GM12891 (cell line): Measurements from ENCODE around the gene SMIM30.
A peak's percentile ranks its signal among the peaks of the same experiment; 100 is the strongest.

Experiments
- DNase-seq: peaks from one replicate; pipeline ENCODE4 v3.0.0; 2011; ENCODE audit warnings: low spot score; ENCODE audit not compliant: insufficient read length
- FAIRE-seq: peaks from 2 replicates; lab custom pipeline; 2011; peaks lifted over from hg19 to GRCh38; lab: Jason Lieb, UNC
- PAX5 ChIP-seq: IDR thresholded peaks from 2 replicates; pipeline ENCODE4 v1.6.1; 2011; ENCODE audit warnings: low read length, moderate library complexity, mild to moderate bottlenecking; ENCODE audit not compliant: insufficient read depth, severe bottlenecking
- POLR2A ChIP-seq: IDR thresholded peaks from 2 replicates; pipeline ENCODE4 v1.6.1; 2011; ENCODE audit warnings: low read depth, low read length, control low read depth
- POLR2AphosphoS5 ChIP-seq: IDR thresholded peaks from 2 replicates; pipeline ENCODE4 v1.6.1; 2011; ENCODE audit warnings: low read depth, low read length, control low read depth
- POU2F2 ChIP-seq: IDR thresholded peaks from 2 replicates; pipeline ENCODE4 v1.6.1; 2011; ENCODE audit warnings: low read depth, mild to moderate bottlenecking, control low read depth, low read length, moderate library complexity
- SPI1 ChIP-seq: IDR thresholded peaks from 2 replicates; pipeline ENCODE4 v1.6.1; 2011; ENCODE audit warnings: low read depth, low read length, control low read depth
- TAF1 ChIP-seq: IDR thresholded peaks from 2 replicates; pipeline ENCODE4 v1.6.1; 2011; ENCODE audit warnings: low read depth, low read length, control low read depth

SMIM30 gene

GRCh38 chr7:113109718-113110117 is 8.6 kb downstream of the SMIM30 start:
- TF ChIP-seq POLR2AphosphoS5: no peak
- DNase-seq (no peak), FAIRE-seq (no peak)

- FAIRE-seq (no peak), DNase-seq (no peak)
- TF ChIP-seq SPI1 (no peak), TAF1 (no peak), PAX5 (no peak), POU2F2 (no peak), POLR2AphosphoS5 (no peak), POLR2A (no peak)
Measured at GRCh38 chr7:113100121-113100603, 18.2 kb downstream of the SMIM30 start.

DNA sequence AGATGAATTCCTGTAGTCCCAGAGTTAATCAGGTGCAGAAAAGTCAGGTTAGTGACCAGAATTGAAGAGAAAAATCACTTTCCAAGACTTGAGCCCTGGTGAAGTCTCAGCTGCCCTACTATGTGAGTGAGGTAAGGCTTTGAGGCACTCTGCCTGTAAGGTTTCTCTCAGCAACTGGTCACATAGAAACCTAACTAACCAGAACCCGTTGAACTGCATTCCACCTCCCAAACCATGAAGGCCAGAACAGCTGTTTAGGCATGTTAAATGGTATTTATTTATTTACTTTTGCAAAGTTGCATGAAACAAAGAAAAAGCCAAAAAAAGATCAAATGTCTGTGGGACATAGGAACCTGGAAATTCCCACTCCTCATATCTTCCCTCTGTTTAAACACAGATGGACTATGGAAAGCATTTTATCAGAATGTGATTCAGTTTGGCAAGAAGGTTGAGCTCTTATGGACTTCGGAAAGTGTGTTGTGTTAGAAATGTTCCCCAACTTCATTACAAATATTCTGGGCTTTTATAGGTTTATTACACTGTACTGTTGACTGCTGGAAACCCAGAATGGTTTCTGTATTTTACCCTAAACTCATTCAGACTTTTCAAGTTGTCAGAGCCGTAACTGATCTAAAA is 19.0 kb downstream of the SMIM30 start:
- DNase-seq: no peak
- no peak for FAIRE-seq
- no peak for TF ChIP-seq TAF1
- no peak for TF ChIP-seq POU2F2
- TF ChIP-seq POLR2AphosphoS5: no peak
- TF ChIP-seq SPI1: no peak
- no peak for TF ChIP-seq PAX5
- no peak for TF ChIP-seq POLR2A

DNA sequence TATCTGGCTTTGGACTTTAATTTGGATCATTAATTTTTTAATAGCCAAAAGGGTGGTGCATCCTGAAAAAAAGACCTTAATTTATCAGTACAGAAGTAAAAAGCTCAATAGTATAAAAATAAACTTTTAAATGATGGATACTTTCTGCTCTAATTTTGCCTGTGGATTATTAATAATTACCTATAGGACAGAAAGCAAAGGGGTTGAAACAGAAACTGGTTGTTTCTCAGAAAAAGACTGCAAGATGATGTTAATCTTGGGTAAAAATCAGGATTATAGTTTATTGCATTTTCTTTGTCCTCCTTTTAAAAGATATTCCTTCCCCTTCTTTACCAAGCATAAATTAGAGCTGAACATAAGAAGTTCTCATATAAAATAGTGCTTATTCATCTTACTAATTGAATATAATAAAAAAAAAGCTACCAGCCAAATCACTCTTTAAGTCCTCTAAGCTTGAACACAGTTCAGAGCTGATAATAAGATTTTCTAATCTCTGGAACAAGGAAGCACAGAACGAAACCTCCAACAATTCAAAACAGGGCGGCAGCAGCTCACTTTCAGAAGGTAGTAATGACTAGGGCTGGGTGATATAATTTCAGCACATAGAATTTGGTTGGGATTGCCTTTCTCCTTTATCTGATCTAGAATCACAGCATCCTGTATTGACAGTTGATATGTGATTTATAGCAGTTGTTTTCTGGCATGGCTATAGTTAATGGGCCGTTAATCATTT is 23.7 kb downstream of the SMIM30 start:
- TF ChIP-seq TAF1 (no peak), POLR2AphosphoS5 (no peak), SPI1 (no peak), POLR2A (no peak), PAX5 (no peak), POU2F2 (no peak)
- DNase-seq (no peak), FAIRE-seq (no peak)

DNA sequence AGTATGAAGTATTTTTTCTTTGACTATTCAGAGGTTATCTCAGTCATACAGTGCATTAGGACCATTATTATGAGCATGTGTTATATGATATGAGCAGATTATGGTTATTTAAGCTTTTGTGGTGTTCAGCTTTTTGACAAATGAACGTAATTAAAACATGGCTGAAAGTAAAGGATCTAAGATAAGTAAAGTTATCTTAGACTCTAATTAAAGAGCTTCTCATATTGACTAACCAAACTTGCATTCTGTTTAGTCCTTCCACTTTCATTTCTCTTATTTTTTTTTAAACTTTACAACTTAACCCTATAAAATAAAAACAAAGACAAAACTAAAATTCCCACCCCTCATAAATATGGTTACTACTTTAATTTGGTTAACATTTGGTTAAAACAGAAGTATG is 24.8 kb downstream of the SMIM30 start:
- no peak for TF ChIP-seq PAX5
- no peak for TF ChIP-seq TAF1
- TF ChIP-seq POU2F2: no peak
- TF ChIP-seq POLR2AphosphoS5: no peak
- TF ChIP-seq SPI1: no peak
- TF ChIP-seq POLR2A: no peak
- no peak for FAIRE-seq
- no peak for DNase-seq

DNA sequence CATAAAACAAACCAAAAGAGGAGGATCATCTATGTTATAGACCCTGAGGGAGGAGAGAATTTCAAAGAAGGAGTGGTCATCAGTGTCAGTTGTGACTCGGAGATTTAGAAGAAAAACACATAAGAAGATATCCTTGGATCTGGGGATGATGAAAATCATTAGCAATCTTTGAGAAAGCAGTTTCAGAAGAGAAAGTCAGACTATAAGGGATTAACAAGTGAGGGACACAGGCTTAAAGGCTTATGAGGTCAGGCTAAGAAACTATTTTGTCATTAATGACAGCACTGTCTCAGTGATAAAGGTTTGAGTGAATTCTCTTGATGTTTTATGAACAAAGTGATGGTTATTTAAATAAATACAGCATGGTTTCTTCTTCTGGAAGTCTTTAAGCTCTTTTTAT is 25.6 kb downstream of the SMIM30 start:
- no peak for TF ChIP-seq SPI1
- no peak for FAIRE-seq
- DNase-seq: no peak

DNA sequence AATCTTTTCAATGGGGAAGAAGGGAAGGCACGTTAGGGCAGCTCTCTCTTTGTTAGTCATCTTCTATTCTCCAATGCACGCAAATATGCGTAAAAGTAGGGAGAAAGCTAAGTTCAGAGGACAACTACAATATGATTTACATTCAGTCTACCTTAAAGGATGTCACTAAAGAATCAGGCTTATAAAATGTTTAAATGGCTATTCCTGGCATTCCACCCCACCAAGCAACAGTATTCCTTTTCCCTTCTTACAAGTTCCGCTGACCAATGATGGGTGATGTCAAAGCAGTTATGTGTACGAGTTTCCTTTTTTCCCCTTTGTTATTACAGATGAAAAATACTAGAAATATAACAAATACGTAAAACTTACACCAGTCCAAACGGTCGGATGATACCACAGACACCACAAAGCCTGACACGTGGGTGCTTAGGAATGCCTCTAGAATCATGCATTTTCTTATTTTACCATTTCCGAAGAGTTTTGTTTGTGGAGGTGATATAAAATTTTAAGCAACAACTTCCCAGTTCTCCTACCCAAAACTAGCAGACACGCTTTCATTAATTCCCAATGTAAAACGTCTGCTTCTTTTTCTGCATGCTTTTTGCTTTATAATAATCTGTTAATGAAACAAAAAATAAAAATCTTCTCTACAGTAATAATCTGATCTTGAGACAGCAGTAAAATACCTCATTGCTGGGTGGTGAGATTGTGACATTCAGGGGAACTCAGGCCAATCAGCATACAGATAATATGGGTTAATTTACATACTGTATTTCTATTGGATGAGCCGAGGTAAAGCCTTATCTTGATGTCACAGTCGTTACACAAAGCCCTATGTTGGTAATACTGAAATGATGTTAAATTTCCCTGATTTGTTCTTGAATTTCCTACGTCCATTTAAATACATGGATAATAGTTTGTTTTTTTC is 31.0 kb downstream of the SMIM30 start:
- FAIRE-seq (no peak), DNase-seq (no peak)
- no peak for TF ChIP-seq SPI1
- TF ChIP-seq PAX5: no peak
- no peak for TF ChIP-seq POU2F2
- no peak for TF ChIP-seq POLR2AphosphoS5
- no peak for TF ChIP-seq TAF1
- TF ChIP-seq POLR2A: no peak

GRCh38 chr7:113086431-113086888 is 31.9 kb downstream of the SMIM30 start, which contains the start of gene GPR85:
Gene GPR85, minus strand, starts transcription at chr7:113086827. Its CDS starts 2,106 bp downstream, at chr7:113084721.
- FAIRE-seq (no peak), DNase-seq (peak; percentile 55)
- TF ChIP-seq POU2F2: no peak
- TF ChIP-seq POLR2A: no peak
- TF ChIP-seq POLR2AphosphoS5: no peak
- no peak for TF ChIP-seq SPI1
- TF ChIP-seq PAX5: no peak
- no peak for TF ChIP-seq TAF1

GRCh38 chr7:113085781-113086390 is 32.5 kb downstream of the SMIM30 start:
- peak; percentile 61 for FAIRE-seq
- DNase-seq: no peak
- TF ChIP-seq SPI1 (no peak), TAF1 (no peak), POU2F2 (no peak), POLR2A (no peak), POLR2AphosphoS5 (no peak), PAX5 (no peak)

GRCh38 chr7:113084496-113085172 is 33.7 kb downstream of the SMIM30 start:
- TF ChIP-seq POLR2AphosphoS5 (no peak), PAX5 (no peak), POU2F2 (no peak), TAF1 (no peak), SPI1 (no peak), POLR2A (no peak)
- FAIRE-seq: no peak

More at GRCh38 chr7:113084496-113085172, 33.7 kb downstream of the SMIM30 start:
- DNase-seq: no peak
